Glutamatergic neuron (in vitro differentiated cells): Measurements from ENCODE around the gene OR10H1. TPM values are rescaled to one million over a fixed set of nuclear protein-coding genes. Genes with fewer than 3 reads are reported as not detected.

ENCODE experiments used
- DNase-seq: peaks from one replicate; pipeline ENCODE4 v3.0.0; 2022
- H3K27ac Mint-ChIP-seq: one replicate; pipeline ENCODE4 v1.8.0; 2020; ENCODE audit warnings: mild to moderate bottlenecking, mixed read lengths, inconsistent platforms; ENCODE audit not compliant: unreplicated experiment
- H3K27me3 Mint-ChIP-seq: one replicate; pipeline ENCODE4 v1.8.0; 2020; ENCODE audit warnings: mild to moderate bottlenecking, moderate library complexity, mixed read lengths, inconsistent platforms; ENCODE audit not compliant: unreplicated experiment
- H3K36me3 Mint-ChIP-seq: one replicate; pipeline ENCODE4 v1.8.0; 2020; ENCODE audit warnings: mild to moderate bottlenecking, mixed read lengths, inconsistent platforms; ENCODE audit not compliant: unreplicated experiment
- H3K4me1 Mint-ChIP-seq: one replicate; pipeline ENCODE4 v1.8.0; 2020; ENCODE audit warnings: mild to moderate bottlenecking, low read depth, mixed read lengths, inconsistent platforms; ENCODE audit not compliant: unreplicated experiment
- H3K4me3 Mint-ChIP-seq: one replicate; pipeline ENCODE4 v1.8.0; 2020; ENCODE audit warnings: mild to moderate bottlenecking, mixed read lengths, inconsistent platforms; ENCODE audit not compliant: unreplicated experiment
- H3K9me3 Mint-ChIP-seq: one replicate; pipeline ENCODE4 v1.8.0; 2020; ENCODE audit warnings: mild to moderate bottlenecking, moderate library complexity, mixed read lengths, inconsistent platforms; ENCODE audit not compliant: unreplicated experiment
- total RNA-seq: library from RNA; stranded (reverse); fragmentation: NEBNext Ultra II Directional; extraction: Animal tissue kit (Norgen Biotek cat#: 25700); gene quantifications from one replicate; pipeline ENCODE4 v1.2.1, GENCODE V29; 2021; ENCODE audit not compliant: unreplicated experiment
- TF ChIP-seq, protein P1 (sequence below): fragments of 200-600 bp; sonication (generic); IDR thresholded peaks from one replicate; pipeline ENCODE4 v1.5.0; 2021; ENCODE audit not compliant: partially characterized antibody, unreplicated experiment

The OR10H1 gene
- total RNA-seq, 1 donor from 2014 or later = not detected

DNA sequence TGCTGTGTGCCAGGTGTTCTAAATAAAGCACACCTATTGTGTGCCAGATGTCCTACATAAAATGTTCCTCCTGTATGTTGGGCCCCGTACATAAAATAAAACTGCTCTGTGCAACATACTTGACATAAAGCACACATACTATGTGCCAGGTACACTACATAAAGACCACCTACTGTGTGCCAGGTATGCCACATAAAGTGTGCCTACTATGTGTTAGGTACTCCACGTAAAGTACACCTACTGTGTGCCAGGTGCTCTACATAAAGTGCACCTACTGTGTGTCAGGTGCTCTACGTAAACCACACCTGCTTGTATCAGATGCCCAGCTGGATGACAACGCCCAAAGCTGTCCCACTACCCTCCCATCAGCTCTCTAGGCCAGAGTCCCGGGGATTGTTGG lies 33.8 kb downstream of the OR10H1 start:
- no peak overlapping the region for H3K4me3 Mint-ChIP-seq
- no peaks in the 10 kb centered on the region for H3K36me3 Mint-ChIP-seq
- TF ChIP-seq, protein P1, sequence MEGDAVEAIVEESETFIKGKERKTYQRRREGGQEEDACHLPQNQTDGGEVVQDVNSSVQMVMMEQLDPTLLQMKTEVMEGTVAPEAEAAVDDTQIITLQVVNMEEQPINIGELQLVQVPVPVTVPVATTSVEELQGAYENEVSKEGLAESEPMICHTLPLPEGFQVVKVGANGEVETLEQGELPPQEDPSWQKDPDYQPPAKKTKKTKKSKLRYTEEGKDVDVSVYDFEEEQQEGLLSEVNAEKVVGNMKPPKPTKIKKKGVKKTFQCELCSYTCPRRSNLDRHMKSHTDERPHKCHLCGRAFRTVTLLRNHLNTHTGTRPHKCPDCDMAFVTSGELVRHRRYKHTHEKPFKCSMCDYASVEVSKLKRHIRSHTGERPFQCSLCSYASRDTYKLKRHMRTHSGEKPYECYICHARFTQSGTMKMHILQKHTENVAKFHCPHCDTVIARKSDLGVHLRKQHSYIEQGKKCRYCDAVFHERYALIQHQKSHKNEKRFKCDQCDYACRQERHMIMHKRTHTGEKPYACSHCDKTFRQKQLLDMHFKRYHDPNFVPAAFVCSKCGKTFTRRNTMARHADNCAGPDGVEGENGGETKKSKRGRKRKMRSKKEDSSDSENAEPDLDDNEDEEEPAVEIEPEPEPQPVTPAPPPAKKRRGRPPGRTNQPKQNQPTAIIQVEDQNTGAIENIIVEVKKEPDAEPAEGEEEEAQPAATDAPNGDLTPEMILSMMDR = no peak
- no peak overlapping the region for H3K27ac Mint-ChIP-seq
- DNase-seq = no peak
- no peaks in the 10 kb centered on the region for H3K4me1 Mint-ChIP-seq
- peaks cover 7% of the 10 kb centered on the region for H3K27me3 Mint-ChIP-seq
- H3K9me3 Mint-ChIP-seq = peaks cover 3% of the 10 kb centered on the region

DNA sequence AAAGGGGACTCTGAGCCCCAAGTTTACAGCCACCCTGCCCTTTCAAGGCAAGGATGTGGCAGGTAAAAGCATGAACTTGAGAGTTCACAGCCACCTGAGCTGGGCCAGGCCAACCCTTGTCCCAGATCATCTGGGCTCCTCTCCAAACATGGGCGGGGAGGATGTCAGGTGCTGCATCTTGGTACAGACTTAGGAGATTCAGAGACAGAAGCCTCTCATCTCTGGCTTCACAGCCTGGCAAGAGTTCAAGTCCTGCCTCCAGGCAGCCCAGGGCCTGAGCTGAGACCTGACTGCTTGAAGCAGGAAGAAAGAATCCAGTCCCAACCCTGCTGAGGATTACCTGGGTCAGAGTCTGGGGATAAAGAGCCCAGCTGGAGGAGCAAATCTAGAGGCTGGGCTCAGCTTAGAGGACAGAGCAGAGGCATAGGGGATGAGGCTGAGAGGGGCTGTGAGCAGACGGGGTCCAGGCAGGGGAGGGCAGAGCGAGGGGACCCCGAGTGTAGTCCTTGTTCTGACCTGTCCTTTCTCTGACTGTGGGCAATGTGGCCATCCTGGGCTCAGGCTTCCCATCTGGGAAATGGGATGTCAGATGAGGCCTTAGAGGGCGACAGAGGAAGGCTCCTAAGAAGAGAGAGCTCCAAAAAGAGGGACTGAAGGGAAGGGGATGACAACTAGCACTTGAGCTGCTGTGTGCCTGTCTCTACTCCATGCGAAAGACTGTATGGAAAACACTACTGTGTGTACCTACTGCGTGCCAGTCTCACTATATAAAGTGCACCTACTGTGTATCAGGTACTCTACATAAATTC lies 34.6 kb downstream of the OR10H1 start:
- Mint-ChIP-seq H3K4me1 (no peaks in the 10 kb centered on the region), H3K27me3 (peaks cover 7% of the 10 kb centered on the region), H3K36me3 (no peaks in the 10 kb centered on the region), H3K9me3 (peaks cover 8% of the 10 kb centered on the region), H3K4me3 (no peak overlapping the region), H3K27ac (no peak overlapping the region)
- DNase-seq = no peak
- TF ChIP-seq, protein P1 = no peak

DNA sequence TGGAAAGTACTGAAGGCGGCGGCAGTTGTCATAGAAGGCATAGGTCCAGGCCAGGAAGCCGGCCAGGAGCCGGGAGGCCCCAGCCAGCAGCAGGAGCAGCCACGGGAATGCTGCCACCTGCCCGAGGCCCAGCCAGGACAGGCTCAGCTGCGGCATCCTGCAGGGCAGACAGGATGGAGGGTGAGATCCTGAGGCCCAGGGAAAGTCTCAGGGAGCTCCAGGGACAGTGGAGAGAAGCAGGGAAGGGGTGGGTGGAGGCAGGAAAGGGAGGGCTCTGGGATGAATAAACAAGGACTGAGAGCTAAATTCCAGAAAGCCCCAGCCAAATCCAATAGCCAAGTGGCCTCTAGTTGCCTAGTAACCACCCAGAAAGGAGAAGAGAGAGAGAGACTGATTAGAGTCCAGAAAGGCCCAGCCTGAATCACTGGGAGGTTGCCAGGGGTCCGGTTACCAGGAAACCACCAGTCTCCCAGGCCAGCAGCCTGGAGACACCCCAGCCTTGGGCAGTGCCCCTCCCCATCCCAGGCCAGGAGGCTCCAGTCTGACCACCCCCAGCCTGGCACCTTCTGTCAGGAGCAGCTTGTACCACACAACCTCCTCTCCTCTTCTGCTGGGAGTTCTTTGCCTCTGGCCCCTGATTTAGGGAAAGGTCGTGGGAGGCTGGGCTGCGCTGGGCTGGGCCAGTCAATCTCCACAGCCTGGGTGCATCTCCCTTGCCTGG lies 35.5 kb downstream of the OR10H1 start:
- Mint-ChIP-seq H3K36me3 (no peaks in the 10 kb centered on the region), H3K27ac (no peak overlapping the region), H3K4me3 (no peak overlapping the region), H3K27me3 (peaks cover 7% of the 10 kb centered on the region), H3K9me3 (peaks cover 8% of the 10 kb centered on the region), H3K4me1 (no peaks in the 10 kb centered on the region)
- no peak for DNase-seq
- TF ChIP-seq, protein P1 = no peak

DNA sequence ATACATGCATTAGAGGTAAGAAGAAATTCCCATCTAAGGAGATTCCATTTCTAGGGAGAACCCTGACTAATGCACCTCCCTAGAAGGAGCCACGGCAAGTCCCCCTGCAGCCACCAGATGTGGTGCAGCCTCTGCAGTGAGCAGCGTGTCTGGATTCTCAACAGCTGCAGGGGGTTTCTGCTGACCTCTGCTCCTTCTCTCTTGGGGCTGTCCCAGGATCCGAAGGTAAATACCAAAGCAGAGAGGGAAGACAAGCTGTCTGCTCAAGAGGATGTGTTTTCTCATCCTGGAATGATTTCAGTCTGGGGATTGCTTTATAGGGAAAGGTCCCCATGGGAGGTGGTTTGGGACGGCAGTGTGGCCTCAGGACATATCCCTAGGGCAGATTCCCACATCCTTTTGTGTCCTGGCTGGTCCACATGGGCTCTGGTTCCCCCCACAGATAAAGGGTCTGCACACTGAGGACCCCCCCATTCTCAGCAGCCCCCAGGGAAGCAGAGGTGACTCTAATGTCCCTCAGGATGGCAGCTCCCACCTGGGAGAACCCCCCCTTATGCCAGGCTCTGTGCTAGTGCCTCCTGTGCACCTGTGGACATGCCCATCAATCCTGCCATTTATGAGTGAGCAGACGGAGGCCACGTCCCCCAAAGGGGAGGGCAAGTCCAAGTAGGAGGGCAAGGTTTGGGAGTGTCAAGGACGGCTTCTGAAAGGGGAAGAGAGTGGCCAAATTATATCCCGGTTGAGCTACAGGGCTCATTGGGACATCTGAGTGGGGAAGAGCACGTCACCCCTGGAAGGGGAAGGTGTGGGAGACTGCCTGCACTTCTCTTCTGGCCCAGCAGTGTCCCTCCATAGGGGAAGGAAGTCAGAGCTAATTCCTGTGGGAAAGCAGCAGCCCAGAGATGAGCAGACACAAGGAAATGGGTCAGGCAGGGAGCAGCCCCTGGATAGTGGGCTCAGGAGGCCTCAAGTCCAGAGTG lies 38.2 kb downstream of the OR10H1 start:
- TF ChIP-seq, protein P1 = no peak
- Mint-ChIP-seq H3K27ac (no peak overlapping the region), H3K27me3 (peaks cover 10% of the 10 kb centered on the region), H3K9me3 (peaks cover 8% of the 10 kb centered on the region), H3K4me1 (no peaks in the 10 kb centered on the region), H3K4me3 (no peak overlapping the region), H3K36me3 (no peaks in the 10 kb centered on the region)
- DNase-seq = no peak
